Measurements from ENCODE around the gene LRRC59.
"Not testable (repeated sequence)": the region's sequence is repeated elsewhere in the genome, so short reads cannot be mapped to it uniquely, and the experiment has no call there.

Gene LRRC59

DNA sequence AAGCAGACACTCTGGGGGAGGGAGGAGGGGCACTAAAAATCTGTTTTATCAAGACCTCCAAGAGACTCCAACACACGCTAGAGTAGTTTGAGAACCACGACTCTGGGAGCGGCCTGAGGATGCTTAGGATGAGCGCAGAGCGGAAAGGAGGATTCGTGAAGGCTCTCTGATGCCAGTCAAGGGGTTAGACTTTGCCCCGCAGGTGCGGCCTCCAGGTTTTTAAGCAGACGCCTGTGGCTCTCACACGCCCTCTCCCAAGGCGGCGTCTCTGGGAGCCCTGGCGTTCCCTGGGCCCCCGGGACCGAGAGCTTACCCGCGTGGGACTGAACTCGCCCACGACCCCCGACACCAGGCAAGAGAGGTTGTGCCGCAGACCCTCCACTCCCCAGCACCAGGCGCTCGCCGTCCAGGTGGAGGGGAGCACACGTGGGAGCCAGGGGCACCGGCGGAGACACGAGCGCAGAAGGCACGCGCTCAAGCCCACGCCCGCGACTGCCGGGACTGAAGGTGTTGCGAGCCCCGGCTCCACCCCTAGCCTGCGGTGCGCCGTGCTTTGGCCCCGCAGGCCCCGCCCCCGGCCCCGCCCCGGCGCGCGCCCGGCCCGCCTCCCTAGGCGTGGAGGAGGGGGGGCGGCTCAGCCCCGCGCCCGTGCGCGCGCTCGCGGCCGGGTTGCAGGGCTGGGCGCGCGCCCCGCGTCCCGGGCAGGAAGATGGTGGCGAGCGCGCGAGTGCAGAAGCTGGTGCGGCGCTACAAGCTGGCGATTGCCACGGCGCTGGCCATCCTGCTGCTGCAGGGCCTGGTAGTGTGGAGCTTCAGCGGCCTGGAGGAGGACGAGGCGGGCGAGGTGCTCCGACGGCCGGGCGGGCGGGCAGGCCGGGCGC, 51.7 kb downstream of the LRRC59 start, which contains the start of gene XYLT2:
XYLT2 (plus strand) TSS at position 695 of the 881 bp plus-strand sequence; CDS start at position 710, 15 bp downstream.
- DNase-seq, result peak; percentile 92

DNA sequence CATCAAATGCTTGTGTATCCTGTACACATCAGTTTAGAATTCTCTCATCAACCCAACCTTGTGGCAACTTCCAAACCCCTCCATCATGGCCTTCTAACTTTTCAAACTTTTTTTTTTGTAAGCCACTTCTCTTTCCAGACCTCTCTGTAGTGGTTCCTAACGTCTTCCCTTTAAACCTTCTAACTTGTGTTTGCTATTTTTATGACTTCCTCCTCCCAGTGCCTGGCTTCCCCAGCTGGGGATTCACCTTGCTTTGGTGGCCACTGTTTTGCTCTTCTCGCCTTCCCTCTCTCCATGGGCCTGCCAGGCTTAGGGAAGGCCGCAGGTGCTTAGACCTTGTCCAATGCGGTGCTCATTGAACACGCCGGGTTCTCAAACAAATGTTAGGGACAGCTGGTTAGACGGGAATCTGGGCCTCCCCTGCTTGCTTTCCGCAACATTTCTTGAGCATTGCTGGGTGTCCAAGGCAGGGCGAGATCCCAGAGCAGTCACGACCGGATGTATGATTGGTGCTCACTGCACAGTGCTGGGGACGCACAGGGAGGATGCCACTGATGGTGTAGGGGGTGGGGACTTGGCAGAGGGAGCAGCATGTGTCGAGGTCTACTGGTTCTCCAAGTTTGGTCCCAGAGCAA, 52.5 kb downstream of the LRRC59 start:
- DNase-seq, result no peak

DNA sequence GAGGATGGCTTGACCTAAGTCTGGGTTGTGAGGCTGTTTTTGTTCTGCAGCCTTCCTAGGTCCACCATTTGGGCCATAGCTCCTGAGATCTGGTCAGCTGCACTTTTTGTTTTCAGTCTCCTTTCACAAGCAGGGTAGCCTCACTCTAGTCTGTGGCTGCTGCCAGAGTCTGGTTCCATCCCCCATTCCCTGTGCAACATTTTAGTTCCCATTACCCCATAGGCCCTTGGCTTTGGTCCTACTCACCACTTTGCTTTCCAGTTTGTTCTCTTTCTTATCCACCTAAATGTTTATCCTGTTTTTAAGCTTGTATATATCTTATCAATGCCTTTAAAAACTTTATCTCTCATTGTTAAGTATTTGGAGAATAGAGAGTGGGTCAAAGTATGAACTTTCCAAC, 57.9 kb downstream of the LRRC59 start:
- no peak for DNase-seq

DNA sequence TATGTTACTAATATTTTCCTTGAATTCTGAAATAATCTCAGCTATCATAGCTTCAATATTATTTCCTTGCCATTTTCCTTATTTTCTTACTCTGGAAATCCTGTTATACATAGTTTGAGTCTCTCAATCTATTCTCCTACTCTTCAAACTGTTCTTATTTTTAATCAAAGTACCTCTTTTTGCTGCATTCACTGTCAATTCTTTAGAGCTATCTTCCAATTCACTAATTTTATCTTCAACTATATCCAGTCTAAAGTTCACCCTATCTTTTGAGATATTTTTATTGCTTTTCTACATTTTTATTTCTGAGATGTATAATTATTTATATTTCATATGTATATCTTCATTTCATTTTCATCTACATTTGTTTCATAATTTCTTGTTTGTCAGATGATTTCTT, 58.7 kb downstream of the LRRC59 start:
- DNase-seq, result no peak

DNA sequence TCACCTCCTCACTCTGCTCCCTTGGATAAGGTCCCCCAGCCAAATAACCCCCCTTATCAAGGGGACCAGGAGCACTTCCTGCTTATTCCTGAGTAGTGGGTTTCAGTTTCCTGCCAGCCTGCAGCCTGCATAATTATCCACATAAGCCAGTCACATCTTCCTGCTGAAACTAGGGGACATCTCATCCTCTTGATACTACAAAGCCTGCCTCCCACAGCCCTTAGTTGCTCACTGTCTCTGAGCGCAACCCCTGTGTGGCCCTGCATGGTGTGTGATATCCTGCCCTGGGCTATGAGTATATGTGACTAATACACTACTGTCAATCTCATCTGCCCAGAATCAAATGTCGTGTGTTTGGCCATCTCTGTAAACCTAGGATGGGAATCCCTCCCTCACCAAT, 59.4 kb downstream of the LRRC59 start:
- DNase-seq, result no peak

DNA sequence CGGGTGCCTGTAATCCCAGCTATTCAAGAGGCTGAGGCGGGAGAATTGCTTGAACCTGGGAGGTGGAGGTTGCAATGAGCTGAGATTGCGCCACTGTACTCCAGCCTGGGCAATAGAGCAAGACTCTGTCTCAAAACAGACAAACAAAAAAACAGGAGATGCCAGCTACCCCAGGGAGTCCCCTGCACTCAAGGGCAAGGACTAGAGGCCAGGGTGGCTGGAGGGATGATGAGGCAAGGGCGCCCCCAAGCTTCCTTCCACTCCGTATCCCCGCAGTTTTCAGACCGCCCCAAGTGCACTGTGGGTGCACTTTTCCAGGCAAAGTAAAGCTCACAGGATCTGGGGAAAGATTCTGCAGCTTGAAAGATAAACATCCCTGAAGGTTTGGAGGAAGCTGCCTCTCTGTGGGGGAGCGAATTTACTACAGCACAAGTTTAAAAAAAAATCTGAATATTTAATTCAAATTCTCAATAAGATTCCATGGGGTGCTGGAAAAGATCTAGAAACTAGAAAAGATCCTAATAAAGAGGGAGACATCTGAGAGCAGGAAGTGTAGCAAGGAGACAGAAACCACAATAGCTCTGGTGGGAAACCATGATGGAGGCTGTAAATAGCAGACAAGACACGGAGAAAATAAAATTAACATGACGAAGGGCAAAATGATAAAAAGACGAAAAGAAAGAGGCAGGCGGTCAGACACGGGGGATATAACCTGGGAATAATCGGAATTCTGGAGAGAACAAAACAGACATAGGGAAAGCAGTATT, 63.8 kb downstream of the LRRC59 start:
- DNase-seq, result not testable (repeated sequence)

DNA sequence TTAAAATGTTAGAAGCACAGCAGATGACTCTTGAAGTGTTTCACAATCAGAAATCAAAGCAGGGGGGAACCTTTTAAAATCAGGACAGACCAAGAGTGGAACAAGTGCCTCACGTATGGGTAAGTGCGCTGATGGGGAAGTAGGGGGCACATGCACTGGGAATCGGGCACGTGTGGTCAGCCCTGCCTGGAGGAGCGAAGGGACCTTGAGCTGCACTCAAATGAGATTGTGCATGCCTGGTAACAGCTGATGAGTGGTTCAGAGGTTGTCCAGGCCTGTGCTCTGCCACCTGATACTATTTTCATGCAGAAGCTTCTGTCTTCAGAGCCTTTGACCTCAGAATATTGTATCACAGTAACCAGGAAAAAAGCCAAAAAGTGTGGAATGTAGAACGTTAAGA, 65.1 kb downstream of the LRRC59 start:
- no peak for DNase-seq

Data from activated naive CD4-positive, alpha-beta T cell treated with anti-CD3 and anti-CD28 coated beads, Interleukin-2, amount 50 U/mL, for 16 hours (primary cell).